DMS 273 (cell line): Measurements from ENCODE around the gene CDIPT.
"Not testable (repeated sequence)": the region's sequence is repeated elsewhere in the genome, so short reads cannot be mapped to it uniquely, and the experiment has no call there.

Experiments used
- DNase-seq: peaks from one replicate; lab custom pipeline; 2025; ENCODE audit not compliant: unreplicated experiment; lab: John Stamatoyannopoulos, UW

Gene CDIPT

DNA sequence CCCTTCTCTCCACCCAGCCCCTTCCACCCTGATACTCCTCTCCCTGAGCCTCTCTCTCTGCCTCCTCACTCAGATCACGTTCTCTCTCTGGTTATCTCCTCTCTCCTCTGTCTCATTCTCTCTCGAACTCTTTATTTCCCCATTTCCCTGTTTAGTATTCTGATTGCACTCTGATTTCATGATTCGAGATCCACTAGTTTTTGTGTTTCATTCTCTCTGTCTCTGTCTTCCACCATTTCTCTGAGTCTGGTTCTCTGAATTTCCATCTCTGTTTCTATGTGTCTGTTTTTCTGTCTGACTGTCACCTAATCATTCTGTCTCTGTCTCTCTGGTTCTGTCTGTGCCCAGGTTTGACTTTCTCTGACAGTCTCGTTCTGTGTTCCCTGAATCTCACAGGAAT is 34.3 kb upstream of the CDIPT start:
- DNase-seq = no peak

GRCh38 chr16:29896841-29897240 is 33.8 kb upstream of the CDIPT start:
- no peak for DNase-seq

DNA sequence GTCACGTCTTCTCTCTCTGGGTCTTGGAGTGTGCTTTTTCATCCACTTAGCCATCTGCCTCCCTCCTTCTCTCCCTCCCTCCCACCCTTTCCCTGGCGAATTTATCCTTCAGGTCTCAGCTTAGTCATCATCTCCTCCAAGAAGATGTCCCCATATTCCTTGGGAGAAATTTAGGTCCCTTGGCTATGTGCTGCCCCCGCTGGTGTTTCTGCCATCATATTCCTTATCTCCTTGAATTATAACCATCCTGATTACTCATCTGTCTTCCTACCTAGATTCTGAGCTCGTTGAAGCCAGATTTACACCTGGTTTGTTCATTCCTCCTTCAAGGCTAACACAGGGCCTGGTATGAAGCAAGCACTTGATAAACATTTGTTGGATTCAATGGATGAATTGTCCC is 31.3 kb upstream of the CDIPT start:
- no peak for DNase-seq

DNA sequence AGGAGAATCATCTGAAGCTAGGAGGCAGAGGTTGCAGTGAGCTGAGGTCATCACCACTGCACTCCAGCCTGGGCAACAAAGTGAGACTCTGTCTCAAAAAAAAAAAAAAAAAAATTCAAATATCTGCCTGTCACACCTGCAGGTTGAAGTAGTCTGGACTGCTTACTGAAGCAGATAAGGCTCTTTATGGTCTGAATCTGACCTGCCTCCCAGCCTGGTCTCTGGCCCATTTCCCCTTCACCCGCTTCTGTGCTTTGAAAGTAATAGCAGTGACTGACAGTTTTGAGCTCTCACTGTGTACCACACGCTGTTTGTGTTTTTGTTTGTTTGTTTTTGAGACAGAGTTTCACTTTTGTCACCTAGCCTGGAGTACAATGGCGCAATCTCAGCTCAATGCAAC is 30.5 kb upstream of the CDIPT start:
- no peak for DNase-seq

DNA sequence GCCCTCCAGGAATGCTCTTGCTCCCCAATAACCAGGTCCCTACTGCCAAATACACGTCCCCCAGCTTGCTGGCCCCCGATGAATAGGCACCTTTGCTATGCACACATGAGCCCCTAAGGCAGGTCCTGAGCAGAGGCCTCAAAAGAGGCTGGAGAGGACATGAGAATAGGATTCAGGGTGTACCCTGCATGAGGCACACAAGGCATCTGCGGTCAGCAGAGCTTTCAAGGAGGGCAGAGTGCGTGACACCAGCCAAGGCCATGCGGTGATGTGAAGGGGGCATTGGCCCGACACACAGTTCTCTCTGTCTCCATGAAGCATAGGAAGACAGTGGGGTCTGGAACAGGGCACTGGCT is 29.4 kb upstream of the CDIPT start:
- DNase-seq = no peak

DNA sequence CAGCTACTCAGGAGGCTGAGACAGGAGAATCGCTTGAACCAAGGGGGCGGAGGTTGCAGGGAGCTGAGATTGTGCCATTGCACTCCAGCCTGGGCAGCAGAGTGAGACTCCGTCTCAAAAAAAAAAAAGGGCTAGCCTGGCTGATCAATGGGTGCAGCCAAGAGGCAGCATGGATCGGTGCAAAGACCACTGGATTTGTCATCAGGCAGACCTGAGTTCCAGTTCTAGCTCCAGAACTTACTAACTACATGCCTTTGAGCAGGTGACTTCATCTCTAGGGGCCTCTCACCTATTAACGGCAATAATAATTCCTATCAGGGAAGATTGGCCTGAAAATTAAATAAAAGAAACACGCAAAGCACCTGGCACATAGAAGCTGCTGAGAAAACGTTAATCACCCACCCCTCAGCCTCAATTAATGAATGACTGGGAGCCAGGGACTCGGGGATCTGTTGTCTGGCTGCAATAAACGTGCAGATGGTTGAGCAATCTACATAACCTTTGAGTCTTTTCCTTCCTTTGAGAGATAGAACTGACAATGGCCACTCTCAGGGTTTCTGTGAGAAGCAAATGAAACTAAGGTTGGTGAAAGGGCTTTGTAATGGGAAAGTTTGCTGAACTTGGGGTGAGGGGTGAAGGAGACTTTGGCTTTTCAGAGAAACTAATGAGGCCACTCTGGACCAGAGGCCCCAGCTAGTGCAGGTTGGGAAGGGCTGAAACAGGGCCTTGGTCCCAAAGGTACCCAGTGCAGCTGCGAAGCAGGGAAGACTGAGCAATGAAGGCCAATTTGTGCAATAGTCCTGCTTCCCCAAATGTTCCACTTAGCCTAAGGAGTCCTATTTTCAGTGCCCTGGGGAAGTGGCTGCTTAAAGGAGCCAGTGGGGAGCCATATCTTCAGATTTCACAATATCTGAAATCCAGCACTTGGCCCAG is 28.8 kb upstream of the CDIPT start:
- DNase-seq = no peak

DNA sequence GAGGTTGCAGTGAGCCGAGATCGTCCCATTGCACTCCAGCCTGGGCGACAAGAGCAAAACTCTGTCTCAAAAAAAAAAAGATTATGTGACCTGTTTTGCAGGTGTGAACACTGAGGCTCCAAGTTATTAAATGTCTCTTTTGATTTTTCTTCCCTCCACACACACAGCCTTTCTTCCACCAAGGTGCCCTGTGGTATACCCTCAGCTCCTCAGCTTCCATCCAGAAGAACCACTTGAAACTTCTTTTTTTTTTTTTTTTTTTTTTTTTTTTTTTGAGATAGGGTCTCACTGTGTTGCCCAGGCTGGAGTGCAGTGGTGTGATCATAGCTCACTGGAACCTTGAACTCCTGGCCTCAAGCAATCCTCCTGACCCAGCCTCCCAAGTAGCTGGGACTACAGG is 26.3 kb upstream of the CDIPT start:
- not testable (repeated sequence) for DNase-seq

GRCh38 chr16:29883987-29884386 is 21.0 kb upstream of the CDIPT start:
- DNase-seq = no peak

DNA sequence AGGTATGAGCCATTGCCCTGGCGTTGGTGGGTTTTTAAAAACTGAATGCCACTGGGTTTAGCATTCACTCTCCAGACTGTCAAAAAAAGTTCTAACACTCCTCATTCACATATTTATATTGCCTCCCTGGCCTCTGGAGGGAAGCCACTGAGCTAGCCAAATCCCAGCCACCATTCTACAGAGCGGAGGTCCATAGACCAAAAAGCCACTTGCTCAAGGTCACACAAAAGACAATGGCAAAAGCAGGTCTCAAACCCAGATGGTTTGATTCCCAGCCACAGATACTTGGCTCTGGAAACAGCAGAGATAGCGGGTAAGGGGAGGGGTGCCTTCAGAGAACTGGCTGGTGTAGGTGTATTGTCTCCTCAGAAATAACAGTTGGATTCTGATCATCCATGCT is 18.0 kb upstream of the CDIPT start:
- no peak for DNase-seq

DNA sequence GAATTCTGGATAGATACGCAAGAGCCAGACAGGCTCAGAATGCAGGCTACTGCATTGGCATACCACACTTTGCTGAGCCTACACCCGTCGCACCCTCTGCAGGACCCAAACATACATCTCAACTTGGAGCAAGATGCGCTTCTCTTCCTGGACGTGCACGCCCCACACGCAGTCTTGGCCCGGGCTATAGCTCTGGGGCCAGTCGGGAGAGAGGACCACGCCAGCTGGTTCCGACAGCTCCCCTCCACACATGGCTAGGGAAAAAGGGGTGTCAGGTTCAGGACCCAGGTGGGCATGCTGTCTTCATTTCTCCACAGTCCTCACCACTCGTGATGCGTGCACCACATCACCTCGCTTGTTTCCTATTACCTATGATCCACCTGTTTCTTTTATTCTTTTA is 15.1 kb upstream of the CDIPT start:
- DNase-seq = no peak

DNA sequence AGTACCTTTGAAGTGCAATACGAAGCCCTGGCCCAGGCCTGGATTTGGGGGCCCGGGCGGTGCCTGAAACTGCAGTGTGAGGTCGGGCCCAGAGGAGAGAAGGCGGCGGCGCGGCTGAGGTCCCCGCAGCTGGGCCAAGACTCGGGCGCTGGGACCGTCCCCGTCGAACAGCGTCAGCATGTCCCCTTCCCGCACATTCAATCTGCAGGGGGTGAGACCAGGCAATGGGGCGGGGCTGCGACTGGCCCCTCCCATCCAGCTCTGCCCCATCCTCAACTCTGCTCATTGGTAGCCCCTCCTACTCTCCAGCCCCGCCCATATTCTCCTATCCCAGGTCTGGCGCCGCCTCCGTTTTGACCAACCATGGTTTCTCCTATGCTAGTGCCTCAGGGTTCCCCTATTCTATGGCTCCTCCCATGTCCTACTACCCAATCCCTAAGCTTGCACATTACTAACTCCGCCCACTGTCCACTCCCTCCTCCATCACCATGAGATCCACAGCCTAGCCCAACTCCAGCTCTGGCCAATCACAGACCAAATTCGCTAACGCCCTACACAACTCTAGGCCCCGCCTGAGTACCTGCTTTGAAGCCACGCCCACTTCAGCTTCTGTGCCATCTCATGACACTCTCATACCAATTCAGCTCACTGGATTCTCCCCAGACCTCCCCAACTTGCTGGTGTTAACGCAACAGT is 14.4 kb upstream of the CDIPT start:
- DNase-seq = no peak

GRCh38 chr16:29876594-29877249 is 13.7 kb upstream of the CDIPT start:
- DNase-seq = no peak

DNA sequence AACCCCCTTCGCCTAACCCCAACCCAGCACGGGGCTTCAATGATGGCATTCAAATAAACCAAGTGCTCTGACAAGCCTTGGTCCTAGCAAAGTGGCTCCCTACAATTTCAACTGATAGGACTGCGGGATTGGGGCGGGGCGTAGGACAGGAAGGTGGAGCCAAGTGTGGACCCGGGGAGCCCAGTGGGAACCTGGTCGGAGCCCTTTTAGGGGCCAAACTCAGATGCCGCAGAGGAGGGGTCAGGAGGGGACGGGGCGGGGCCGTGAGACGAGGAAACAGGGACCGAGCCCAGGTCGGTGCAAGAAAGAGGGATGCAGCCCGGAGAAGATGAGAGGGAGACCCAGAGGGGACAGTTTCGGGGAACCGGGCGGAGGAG is 13.2 kb upstream of the CDIPT start:
- no peak for DNase-seq

DNA sequence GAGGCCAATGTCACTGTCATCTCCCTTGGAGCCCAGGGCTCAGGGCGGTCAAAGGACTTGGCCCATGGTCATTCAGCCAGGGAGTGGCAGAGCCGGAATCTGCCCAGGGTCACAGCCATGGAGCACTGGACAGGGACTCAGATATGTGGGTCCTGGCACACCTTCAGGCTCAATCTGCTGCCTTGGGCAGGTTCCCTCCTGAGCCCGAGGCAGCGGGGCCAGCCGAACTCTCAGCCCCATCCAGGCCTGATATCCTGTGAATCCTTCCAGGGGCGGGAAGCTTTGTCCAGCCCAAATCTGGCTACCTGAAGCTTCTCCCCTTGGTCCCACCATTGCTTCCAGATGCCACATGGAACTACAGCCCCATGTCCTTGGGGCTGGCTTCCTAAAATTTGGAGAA is 12.2 kb upstream of the CDIPT start:
- DNase-seq = no peak

GRCh38 chr16:29873319-29873718 is 10.3 kb upstream of the CDIPT start:
- DNase-seq = no peak

DNA sequence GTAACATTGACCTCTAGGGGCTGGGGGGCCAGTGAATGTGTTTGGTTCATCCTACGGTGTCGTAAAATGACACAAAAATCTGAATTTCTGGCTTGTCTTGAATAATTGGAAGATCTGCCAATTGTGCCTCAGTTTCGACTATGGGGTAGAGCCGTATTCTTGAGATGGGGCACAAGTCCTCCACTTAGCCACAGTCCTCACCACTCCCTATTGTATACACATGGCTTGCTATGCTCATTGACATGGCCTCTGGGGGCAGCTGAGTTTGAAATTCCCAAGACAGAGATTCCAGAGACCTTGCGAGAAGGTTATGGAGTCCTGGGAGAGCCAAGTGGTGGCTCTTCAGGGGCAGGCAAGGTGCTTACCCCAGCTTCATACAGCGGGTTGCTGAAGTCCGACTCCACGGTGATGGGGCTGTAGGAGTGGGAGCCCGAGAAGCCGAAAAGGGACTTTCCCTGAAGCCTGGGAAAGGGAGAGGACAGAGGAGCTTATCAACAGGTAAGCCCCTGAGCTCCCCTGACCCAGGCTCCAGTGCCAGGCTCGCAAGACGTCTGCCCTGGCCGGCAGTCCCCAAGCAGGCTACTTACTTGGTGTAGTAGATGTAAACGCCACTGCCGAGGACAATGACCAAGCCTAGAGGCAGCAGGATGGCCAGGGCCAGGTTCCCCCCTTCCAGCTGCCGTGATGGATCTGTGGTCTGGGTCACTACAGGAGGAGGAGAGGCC is 9.0 kb upstream of the CDIPT start:
- no peak for DNase-seq

DNA sequence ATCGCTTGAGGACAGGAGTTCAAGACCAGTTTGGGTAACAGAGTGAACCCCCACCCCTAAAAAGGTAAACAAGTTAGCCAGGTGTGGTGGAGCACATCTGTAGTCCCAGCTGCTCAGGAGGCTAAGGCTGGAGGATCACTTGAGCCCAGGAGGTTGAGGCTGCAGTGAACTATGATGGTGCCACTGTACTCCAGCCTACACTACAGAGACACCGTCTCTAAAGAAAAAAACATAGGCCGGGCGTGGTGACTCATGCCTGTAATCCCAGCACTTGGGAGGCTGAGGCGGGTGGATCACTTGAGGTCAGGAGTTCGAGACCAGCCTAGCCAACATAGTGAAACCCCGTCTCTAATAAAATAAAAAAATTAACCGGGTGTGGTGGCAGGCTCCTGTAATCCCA is 6.0 kb upstream of the CDIPT start:
- not testable (repeated sequence) for DNase-seq

- DNase-seq = peak; percentile 66
Observed at GRCh38 chr16:29868396-29869009, 5.5 kb upstream of the CDIPT start.

DNA sequence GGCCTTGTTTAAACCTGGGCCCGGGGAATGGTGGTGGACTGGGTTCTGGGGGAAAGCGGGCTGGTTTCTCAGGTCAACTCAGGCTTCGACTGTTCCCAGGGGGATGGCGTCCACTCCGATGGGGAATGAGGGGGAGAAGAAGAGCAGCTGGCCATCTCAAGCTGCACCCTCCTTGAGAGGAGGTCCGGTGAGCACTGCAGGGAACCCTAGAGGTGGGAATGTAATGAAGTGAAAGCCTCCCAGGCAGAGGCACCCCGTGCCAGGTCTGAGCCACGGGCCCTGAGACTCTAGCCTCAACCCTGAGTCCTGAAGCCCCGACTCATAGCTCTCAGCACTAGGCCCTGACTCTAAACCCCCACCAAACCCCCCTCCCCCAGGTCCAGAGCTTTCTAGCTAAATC is 1.2 kb upstream of the CDIPT start:
- no peak for DNase-seq

DNA sequence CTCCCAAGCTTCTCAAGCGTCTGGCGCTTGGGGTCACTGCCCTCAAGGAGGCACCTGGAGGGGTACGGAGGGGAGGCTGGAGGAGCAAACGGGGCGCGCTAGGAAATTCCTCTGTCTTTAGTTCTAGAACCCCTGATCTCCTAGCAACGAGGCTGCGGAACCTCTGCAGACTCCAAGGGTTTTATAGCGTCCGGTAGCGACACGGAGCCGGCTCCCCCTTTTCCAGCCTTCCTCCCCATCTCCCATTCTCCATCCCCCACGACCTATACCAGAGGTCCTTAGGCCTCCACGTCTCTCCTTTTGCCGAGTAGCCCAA is 601 bp upstream of the CDIPT start:
- no peak for DNase-seq

DNA sequence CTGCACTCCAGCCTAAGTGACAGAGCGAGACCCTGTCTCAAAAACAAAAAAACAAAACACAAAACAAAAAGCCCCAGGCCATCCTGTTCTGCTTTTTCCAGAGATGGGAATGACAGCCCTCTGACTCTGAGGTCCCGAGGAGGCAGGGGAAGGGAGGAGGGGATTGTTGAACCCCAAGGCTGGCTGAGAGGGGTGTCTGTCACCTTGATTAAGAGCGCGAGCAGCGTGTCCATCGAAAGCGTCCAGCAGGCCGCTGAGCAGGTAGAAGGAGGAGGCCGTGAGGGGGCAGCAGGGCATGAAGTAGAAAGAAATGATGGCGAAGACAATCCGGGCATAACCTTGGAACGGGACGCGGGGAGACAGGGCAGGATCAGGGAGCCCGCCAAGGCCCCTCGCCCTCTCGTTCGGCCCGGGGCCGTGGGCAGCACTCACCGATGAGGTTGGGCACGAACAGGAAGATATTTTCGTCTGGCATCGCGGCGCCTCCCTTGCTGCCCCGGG is 593 bp downstream of the CDIPT start:
- DNase-seq = no peak
